Activated naive CD4-positive, alpha-beta T cell treated with anti-CD3 and anti-CD28 coated beads for 36 hours (primary cell): Measurements from ENCODE around the gene MTMR4. TPM values are rescaled to one million over a fixed set of nuclear protein-coding genes. Genes with fewer than 3 reads are reported as not detected.

Source experiments
- CTCF ChIA-PET: fragments of 350-600 bp; sonication (Branson Sonifier 250); formaldehyde crosslinking; loops from one replicate; lab custom pipeline; 2021; ENCODE audit warnings: antibody characterized with exemption; lab: Charles Lee
- DNase-seq: peaks from one replicate; pipeline ENCODE4 v3.0.0-alpha.2; 2020
- H3K27ac Mint-ChIP-seq: one replicate; pipeline ENCODE4 v1.8.0; 2021; ENCODE audit warnings: mild to moderate bottlenecking, mixed read lengths
- H3K27me3 Mint-ChIP-seq: one replicate; pipeline ENCODE4 v1.8.0; 2021; ENCODE audit warnings: low read depth, mixed read lengths
- H3K36me3 Mint-ChIP-seq: one replicate; pipeline ENCODE4 v1.8.0; 2021; ENCODE audit warnings: low read depth, mixed read lengths
- H3K4me1 Mint-ChIP-seq: one replicate; pipeline ENCODE4 v1.8.0; 2021; ENCODE audit warnings: low read depth, mixed read lengths
- H3K4me3 Mint-ChIP-seq: one replicate; pipeline ENCODE4 v1.8.0; 2021; ENCODE audit warnings: mild to moderate bottlenecking, moderate library complexity, mixed read lengths
- H3K9me3 Mint-ChIP-seq: one replicate; pipeline ENCODE4 v1.8.0; 2021; ENCODE audit warnings: mixed read lengths
- intact Hi-C: fragments of 100-400 bp; cut with micrococcal nuclease; formaldehyde crosslinking; loops from one replicate; pipeline ENCODE4 v1.15.1; 2023
- total RNA-seq, 2 experiments: library from RNA; stranded (reverse); gene quantifications; one replicate each; pipeline ENCODE4 v1.2.3, GENCODE V29; 2021

The MTMR4 gene
- total RNA-seq, 2 experiments from 2014 or later = 58.2 to 60.5 TPM

DNA sequence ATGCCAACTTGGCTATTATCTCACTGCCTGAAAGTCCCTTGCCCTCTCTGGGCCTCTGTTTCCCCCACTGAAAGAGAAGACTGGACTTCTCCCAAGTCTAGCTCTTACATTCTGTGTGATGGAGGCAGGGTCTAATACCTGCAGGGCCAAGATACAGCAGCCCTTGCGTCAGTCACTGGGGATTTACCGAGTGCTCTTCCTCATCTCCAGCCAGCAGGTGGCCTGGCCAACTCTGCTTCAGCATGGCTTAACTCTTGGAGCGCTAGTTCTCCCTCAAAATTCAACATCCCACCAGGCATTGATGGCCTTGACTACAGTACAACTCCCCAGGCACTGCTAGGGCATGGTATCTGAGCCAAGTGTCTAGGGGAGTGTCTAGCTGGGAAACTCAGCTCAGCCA, 19.9 kb upstream of the MTMR4 start:
- CTCF ChIA-PET = interaction anchor here (0.5 to 2.7 kb wide), 2 partner anchors 10 to 15 kb away, joined by 3 to 7 read pairs; no protein-coding TSS in a partner anchor
- no peak overlapping the region for H3K27ac Mint-ChIP-seq
- H3K36me3 Mint-ChIP-seq = no peaks in the 10 kb centered on the region
- H3K9me3 Mint-ChIP-seq = no peaks in the 10 kb centered on the region
- H3K27me3 Mint-ChIP-seq = peaks cover 14% of the 10 kb centered on the region
- peaks cover 2% of the 10 kb centered on the region for H3K4me1 Mint-ChIP-seq
- no peak for DNase-seq
- intact Hi-C loops = no loop called here
- no peak overlapping the region for H3K4me3 Mint-ChIP-seq

DNA sequence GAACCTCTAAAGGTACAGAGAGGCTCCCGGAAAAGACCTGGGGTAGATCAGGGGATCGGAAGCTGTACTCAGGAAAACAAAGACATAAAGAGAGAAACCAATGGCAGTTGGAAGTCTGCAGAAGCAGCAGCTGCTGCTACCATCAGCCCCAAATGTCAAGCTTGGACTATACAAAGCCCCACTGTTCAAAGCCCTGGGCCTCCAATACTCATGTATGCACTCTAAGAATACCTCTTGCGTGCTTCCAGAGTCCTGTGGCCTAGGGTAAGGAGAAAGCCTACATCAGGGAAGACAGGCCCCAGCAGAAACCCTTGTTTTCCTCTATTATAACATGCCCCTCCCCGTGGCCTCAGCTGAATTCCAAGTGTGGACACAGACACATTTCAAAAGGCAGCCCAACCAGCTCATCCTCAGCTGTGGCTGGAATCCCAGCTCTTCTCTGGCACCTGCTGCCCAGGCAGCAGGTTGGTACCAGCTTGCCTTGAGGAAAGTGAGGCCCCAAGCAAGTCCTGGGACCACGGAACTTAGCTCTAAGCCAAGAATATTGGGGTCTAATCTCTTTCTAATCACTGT, 19.3 kb upstream of the MTMR4 start:
- Mint-ChIP-seq H3K27me3 (peaks cover 14% of the 10 kb centered on the region), H3K36me3 (no peaks in the 10 kb centered on the region), H3K4me3 (no peak overlapping the region), H3K9me3 (no peaks in the 10 kb centered on the region), H3K27ac (no peak overlapping the region), H3K4me1 (peaks cover 2% of the 10 kb centered on the region)
- CTCF ChIA-PET = interaction anchor here (0.5 to 2.7 kb wide), 2 partner anchors 10 to 15 kb away, joined by 3 to 7 read pairs; no protein-coding TSS in a partner anchor
- intact Hi-C loops = no loop called here
- no peak for DNase-seq

DNA sequence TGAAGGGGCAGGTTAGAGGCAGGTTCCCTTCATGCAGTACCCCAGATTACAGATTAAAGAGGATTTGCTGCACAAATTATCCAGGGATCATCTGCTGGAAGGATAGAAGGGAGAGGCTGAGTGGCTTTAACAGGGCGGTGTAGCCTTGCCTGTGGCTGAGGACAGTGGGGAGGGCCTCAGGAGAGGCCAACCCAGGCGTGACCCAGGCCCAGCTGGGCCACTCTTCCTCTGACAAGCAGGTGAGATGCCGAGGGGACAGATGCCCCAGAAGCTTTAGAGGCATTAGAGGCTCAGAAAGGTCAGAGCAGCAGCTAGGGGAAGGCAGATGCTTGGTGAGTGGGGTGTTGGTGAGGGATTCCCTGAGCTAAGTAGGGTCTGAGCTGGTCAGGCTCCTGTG, 18.1 kb upstream of the MTMR4 start:
- no peaks in the 10 kb centered on the region for H3K36me3 Mint-ChIP-seq
- DNase-seq = no peak
- peaks cover 2% of the 10 kb centered on the region for H3K4me1 Mint-ChIP-seq
- peaks cover 14% of the 10 kb centered on the region for H3K27me3 Mint-ChIP-seq
- H3K27ac Mint-ChIP-seq = no peak overlapping the region
- H3K4me3 Mint-ChIP-seq = no peak overlapping the region
- CTCF ChIA-PET = interaction anchor here (2.7 kb wide), 1 partner anchor 13 kb away, joined by 7 read pairs; no protein-coding TSS in a partner anchor
- intact Hi-C loops = loop anchor here (1.0 kb wide), 1 partner anchor 14 kb away; no protein-coding TSS in a partner anchor
- no peaks in the 10 kb centered on the region for H3K9me3 Mint-ChIP-seq

DNA sequence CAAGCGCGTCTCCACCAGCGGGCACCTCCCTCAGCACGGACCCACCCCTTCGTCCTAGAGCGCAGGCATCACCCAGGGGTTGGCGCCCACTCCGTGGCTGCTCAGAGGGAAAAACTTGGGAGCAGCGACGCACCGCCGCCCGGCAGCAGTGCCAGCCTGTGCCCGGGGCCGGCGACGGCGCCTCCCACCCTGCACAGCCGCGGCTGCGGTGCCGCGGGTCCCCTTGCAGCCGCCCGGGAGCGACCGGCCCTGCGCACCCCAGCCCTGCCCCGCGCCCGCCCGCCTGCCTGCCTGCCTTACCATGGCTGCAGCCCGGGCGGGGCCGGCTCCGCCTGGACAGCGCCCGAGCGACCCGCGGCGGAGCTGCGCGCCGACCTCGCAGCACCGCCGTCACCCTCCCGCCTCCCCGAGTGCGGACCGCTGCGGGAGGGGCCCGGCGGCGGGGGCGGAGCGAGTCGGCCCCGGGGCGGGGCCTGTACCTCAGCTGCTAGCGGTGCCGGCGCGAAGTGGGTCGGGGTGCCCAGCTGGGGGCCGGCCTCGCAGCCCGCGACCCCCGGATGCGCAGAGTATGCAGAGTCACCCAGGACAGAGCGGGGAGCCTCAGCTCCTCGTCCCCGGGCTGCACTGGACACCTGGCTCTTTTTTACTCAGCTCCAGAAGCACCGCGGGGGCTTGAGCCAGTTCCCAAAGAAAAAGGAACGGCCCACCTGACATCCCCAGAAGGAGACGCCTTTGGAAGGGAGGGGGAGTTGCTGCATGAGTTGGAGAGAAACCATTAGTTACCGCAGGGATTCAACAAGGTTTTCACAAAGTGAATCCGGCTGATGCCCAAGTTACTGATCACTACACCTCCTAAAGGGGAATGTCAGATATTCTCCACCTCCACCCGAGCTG, 17.5 kb upstream of the MTMR4 start:
- no peaks in the 10 kb centered on the region for H3K36me3 Mint-ChIP-seq
- H3K9me3 Mint-ChIP-seq = no peaks in the 10 kb centered on the region
- H3K4me1 Mint-ChIP-seq = peaks cover 2% of the 10 kb centered on the region
- no peak overlapping the region for H3K27ac Mint-ChIP-seq
- CTCF ChIA-PET = no interaction called here
- peaks cover 14% of the 10 kb centered on the region for H3K27me3 Mint-ChIP-seq
- intact Hi-C loops = loop anchor here (1.0 kb wide), 1 partner anchor 14 kb away; no protein-coding TSS in a partner anchor
- DNase-seq = peak; percentile 48
- H3K4me3 Mint-ChIP-seq = peak overlapping the region; percentile 30

DNA sequence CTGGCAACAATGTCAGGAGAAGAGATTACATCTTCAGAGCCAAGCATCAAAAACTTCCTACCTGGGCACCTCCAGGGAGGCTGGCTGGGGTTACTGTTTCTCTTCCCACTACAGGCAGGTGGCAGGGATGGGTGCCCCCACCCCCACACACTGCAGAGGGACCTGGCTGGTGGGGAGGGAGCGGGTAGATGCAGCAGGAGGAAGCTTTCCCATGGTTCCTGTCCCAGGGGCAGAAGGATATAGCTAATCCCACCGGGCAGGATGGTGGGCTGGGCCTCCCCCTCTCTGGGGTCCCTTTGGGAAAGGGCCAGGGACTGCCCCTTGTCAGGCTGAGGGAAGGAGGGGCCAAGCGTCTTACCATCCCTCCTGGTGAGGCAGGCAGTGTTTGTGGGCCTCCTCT, 16.7 kb upstream of the MTMR4 start:
- Mint-ChIP-seq H3K27me3 (peaks cover 14% of the 10 kb centered on the region), H3K36me3 (no peaks in the 10 kb centered on the region), H3K9me3 (no peaks in the 10 kb centered on the region), H3K4me1 (peaks cover 2% of the 10 kb centered on the region), H3K4me3 (peak overlapping the region; percentile 30), H3K27ac (no peak overlapping the region)
- DNase-seq = no peak
- CTCF ChIA-PET = no interaction called here
- intact Hi-C loops = no loop called here

DNA sequence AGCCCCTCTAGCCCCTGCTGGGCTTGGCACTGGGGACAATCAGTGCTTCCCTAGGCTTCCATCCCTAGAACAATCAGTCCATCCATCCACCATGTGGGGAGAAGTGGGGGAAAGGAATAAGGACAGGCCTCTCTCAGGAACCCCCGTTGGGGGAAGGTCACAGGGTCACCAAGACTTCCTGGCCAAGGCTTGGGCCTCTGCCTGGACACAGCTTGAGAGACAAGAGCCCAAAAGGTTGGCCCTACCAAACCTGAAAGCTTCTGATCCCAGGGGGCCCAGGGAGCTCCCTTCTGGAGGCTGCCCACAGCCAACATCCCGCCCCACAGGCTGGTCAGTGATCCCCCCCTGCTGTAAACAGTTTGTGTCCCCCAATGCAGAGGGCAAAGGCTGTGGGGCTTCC, 16.2 kb upstream of the MTMR4 start:
- Mint-ChIP-seq H3K9me3 (no peaks in the 10 kb centered on the region), H3K27ac (no peak overlapping the region), H3K27me3 (peaks cover 14% of the 10 kb centered on the region), H3K36me3 (no peaks in the 10 kb centered on the region), H3K4me1 (peaks cover 2% of the 10 kb centered on the region), H3K4me3 (no peak overlapping the region)
- intact Hi-C loops = no loop called here
- CTCF ChIA-PET = no interaction called here
- DNase-seq = no peak

DNA sequence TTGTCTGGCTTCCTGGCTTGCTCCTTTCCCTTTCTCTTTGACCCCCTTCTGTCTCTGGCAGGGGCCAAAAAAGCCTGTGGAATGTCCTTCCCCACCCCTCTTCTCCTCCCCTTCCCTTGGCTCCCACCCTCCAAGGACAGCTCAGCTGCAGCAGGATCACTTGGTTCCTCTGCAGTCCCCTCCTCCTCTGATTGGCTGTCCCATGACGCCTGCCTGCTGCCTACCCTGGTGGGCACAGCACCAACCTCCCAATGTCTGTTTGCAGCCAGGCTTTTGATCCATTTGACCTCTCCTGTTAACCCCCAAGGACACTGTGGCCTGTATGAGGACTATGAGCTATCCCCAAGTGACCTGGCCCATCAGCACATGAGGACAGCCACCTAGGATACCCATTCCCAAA, 14.8 kb upstream of the MTMR4 start:
- intact Hi-C loops = no loop called here
- Mint-ChIP-seq H3K27ac (no peak overlapping the region), H3K9me3 (no peaks in the 10 kb centered on the region), H3K4me3 (no peak overlapping the region), H3K27me3 (peaks cover 14% of the 10 kb centered on the region), H3K36me3 (no peaks in the 10 kb centered on the region), H3K4me1 (peaks cover 2% of the 10 kb centered on the region)
- CTCF ChIA-PET = interaction anchor here (1.2 to 1.5 kb wide), 2 partner anchors 9 to 10 kb away, joined by 3 read pairs; no protein-coding TSS in a partner anchor
- DNase-seq = no peak

DNA sequence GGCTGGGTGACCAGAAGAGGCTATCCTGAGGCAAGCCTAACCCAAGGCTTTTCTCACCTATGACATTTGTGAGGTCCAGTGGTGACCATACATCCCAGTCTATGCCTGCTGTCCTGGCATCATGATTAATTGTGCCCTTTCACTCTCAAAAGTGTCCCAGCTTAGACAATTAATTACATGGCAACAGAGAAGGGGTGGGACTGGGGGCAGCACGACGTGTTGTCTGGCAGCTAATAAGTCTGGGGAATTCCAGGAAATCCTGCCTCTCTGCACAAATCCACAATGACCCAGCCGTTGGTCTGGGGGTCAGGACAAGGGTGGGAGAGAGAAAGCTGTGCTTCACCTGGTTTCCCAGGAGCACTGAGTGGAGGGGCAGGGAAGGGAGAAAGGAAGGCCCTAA, 14.0 kb upstream of the MTMR4 start:
- H3K27me3 Mint-ChIP-seq = peaks cover 13% of the 10 kb centered on the region
- H3K4me3 Mint-ChIP-seq = no peak overlapping the region
- peaks cover 2% of the 10 kb centered on the region for H3K4me1 Mint-ChIP-seq
- intact Hi-C loops = no loop called here
- H3K9me3 Mint-ChIP-seq = no peaks in the 10 kb centered on the region
- no peaks in the 10 kb centered on the region for H3K36me3 Mint-ChIP-seq
- DNase-seq = no peak
- CTCF ChIA-PET = interaction anchor here (1.3 to 1.5 kb wide), 2 partner anchors 8 to 9 kb away, joined by 3 to 4 read pairs; no protein-coding TSS in a partner anchor
- H3K27ac Mint-ChIP-seq = no peak overlapping the region

DNA sequence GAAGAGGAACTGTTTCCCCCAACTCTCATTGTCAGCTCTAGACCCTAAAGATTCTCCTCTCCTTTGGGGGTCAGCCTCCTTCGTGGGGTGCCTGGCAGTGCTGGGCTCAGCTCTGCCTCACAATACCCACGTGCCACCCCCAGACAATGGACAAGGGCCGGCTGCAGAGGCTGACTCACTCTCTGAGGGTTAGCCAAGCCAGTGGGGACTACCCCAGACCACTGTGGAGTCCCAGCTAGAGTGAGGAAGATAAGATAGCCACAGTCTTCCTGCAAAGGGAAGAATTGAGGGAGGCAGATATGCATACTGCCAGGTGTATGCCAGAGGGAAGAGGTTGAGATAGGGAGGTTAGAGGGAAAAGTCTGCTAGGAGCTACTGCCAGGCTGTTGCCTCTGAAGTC, 13.5 kb upstream of the MTMR4 start:
- no peaks in the 10 kb centered on the region for H3K36me3 Mint-ChIP-seq
- CTCF ChIA-PET = interaction anchor here (0.6 to 1.5 kb wide), 3 partner anchors 7 to 284 kb away, joined by 3 to 4 read pairs (median 3); no protein-coding TSS in a partner anchor

DNA sequence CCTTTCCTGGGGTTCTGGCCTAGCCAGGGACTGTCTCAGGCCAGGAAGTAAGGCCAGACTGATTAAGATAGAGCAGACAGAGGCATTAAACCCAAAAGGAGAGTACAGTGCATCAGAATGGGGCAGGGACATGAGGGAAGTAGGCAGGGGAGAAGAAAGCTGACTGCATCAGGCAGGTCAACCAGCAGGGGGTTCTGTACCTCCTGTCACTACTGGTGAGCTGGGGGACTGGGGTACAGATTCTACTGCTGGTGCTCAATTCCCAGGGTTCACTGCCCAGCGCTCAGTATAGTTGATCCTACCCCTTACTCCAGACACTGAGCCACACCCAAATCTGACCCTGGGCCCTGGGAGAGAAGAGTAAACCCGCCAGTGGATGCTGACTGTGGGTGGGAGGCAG, 12.9 kb upstream of the MTMR4 start:
- Mint-ChIP-seq H3K36me3 (no peaks in the 10 kb centered on the region), H3K4me1 (peaks cover 2% of the 10 kb centered on the region), H3K27ac (no peak overlapping the region), H3K4me3 (no peak overlapping the region), H3K27me3 (peaks cover 2% of the 10 kb centered on the region), H3K9me3 (no peaks in the 10 kb centered on the region)
- intact Hi-C loops = no loop called here
- CTCF ChIA-PET = interaction anchor here (0.6 to 1.3 kb wide), 2 partner anchors 8 to 284 kb away, joined by 3 to 4 read pairs; no protein-coding TSS in a partner anchor
- DNase-seq = no peak

More for the DNA sequence above, 13.5 kb upstream of the MTMR4 start:
- H3K4me1 Mint-ChIP-seq = peaks cover 2% of the 10 kb centered on the region
- H3K4me3 Mint-ChIP-seq = no peak overlapping the region
- no peak overlapping the region for H3K27ac Mint-ChIP-seq
- intact Hi-C loops = no loop called here
- no peaks in the 10 kb centered on the region for H3K9me3 Mint-ChIP-seq
- DNase-seq = no peak
- peaks cover 8% of the 10 kb centered on the region for H3K27me3 Mint-ChIP-seq

DNA sequence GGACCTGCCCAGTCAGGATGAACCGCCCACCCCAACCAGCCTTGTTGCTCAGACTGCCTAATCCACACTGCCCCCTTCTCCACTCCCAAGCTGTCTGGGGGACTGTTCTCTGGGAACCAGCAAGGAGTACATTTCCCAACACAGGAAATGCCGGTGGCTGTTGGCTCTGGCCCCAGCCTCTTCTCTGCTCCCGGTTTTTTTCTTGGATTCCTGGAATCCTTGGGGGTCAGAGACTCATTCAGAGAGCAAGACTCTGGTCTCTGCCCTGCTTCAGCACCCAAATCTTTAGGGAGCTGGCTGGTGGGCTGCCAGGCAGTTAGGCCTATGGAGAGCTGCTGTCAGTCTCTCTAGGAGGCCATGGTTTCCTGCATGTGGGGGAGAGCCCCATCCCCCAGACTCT, 10.8 kb upstream of the MTMR4 start:
- no peaks in the 10 kb centered on the region for H3K36me3 Mint-ChIP-seq
- intact Hi-C loops = no loop called here
- DNase-seq = no peak
- peaks cover under 1% of the 10 kb centered on the region for H3K4me1 Mint-ChIP-seq
- H3K27ac Mint-ChIP-seq = no peak overlapping the region
- no peaks in the 10 kb centered on the region for H3K27me3 Mint-ChIP-seq
- H3K9me3 Mint-ChIP-seq = no peaks in the 10 kb centered on the region
- CTCF ChIA-PET = interaction anchor here (1.0 kb wide), 1 partner anchor 17 kb away, joined by 3 read pairs; no protein-coding TSS in a partner anchor
- H3K4me3 Mint-ChIP-seq = no peak overlapping the region

DNA sequence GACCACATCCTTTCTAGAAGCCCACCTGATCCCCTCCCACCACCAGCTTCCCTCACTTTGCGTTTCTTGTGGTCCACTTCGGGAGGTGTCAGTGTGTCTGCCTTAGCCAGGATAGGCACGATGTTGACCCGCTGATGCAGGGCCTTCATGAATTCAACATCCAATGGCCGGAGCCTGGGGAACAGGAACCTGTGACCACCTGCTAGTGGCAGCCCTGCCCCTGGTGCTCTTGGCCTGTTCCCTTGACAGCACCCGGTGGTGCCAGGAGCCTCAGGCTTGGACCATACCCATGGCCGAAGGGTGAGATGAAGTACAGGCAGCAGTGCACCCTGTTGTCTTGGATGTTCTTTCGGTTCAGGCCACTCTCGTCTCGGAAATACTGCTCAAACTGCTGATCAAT, 7.2 kb upstream of the MTMR4 start:
- Mint-ChIP-seq H3K4me3 (no peak overlapping the region), H3K36me3 (no peaks in the 10 kb centered on the region), H3K4me1 (peaks cover 12% of the 10 kb centered on the region), H3K27me3 (no peaks in the 10 kb centered on the region), H3K27ac (no peak overlapping the region), H3K9me3 (no peaks in the 10 kb centered on the region)
- no peak for DNase-seq
- intact Hi-C loops = no loop called here
- CTCF ChIA-PET = interaction anchor here (0.6 to 0.9 kb wide), 2 partner anchors 29 to 41 kb away, joined by 3 to 5 read pairs; no protein-coding TSS in a partner anchor
